ENCODE results near the gene SLC6A6.

SLC6A6 gene

GRCh38 chr3:14473411-14473891 is 71.0 kb downstream of the SLC6A6 start:
- DNase-seq: no peak

GRCh38 chr3:14474363-14475081 is 72.1 kb downstream of the SLC6A6 start:
- DNase-seq: no peak

- no peak for DNase-seq
Measured at GRCh38 chr3:14475621-14476020, 73.2 kb downstream of the SLC6A6 start.

GRCh38 chr3:14476583-14477265 is 74.3 kb downstream of the SLC6A6 start:
- no peak for DNase-seq

GRCh38 chr3:14477311-14477935 is 75.0 kb downstream of the SLC6A6 start:
- no peak for DNase-seq

- DNase-seq: no peak
Measured at GRCh38 chr3:14478956-14479550, 76.6 kb downstream of the SLC6A6 start.

GRCh38 chr3:14479591-14479990 is 77.2 kb downstream of the SLC6A6 start:
- no peak for DNase-seq

- no peak for DNase-seq
Measured at GRCh38 chr3:14480207-14481017, 78.0 kb downstream of the SLC6A6 start.

GRCh38 chr3:14481018-14481645 is 78.7 kb downstream of the SLC6A6 start:
- DNase-seq: no peak

GRCh38 chr3:14481646-14482036 is 79.2 kb downstream of the SLC6A6 start:
- DNase-seq: no peak

GRCh38 chr3:14482271-14482721 is 79.9 kb downstream of the SLC6A6 start:
- DNase-seq: no peak

- DNase-seq: no peak
Measured at GRCh38 chr3:14483286-14483685, 80.9 kb downstream of the SLC6A6 start.

GRCh38 chr3:14484741-14485140 is 82.3 kb downstream of the SLC6A6 start:
- no peak for DNase-seq

- no peak for DNase-seq
Measured at GRCh38 chr3:14485981-14486380, 83.6 kb downstream of the SLC6A6 start.

- no peak for DNase-seq
Measured at GRCh38 chr3:14486460-14486859, 84.1 kb downstream of the SLC6A6 start.

GRCh38 chr3:14487086-14487485 is 84.7 kb downstream of the SLC6A6 start:
- no peak for DNase-seq

GRCh38 chr3:14487821-14488220 is 85.4 kb downstream of the SLC6A6 start:
- no peak for DNase-seq

GRCh38 chr3:14488286-14489041 is 86.1 kb downstream of the SLC6A6 start:
- DNase-seq: no peak

- no peak for DNase-seq
Measured at GRCh38 chr3:14489641-14490040, 87.2 kb downstream of the SLC6A6 start.

GRCh38 chr3:14490255-14490654 is 87.8 kb downstream of the SLC6A6 start:
- DNase-seq: no peak

GRCh38 chr3:14490831-14491230 is 88.4 kb downstream of the SLC6A6 start:
- DNase-seq: no peak
